MG63 (cell line): ENCODE measurements around the gene SMIM31. TPM values are rescaled to one million over a fixed set of nuclear protein-coding genes. Genes with fewer than 3 reads are reported as not detected.

Experiments
- DNase-seq: peaks from one replicate; pipeline ENCODE4 v3.0.0-alpha.2; 2020
- H3K27me3 ChIP-seq: fragments of 250-450 bp; sonication (Bioruptor Pico); 2 replicates; pipeline ENCODE4 v1.5.1; 2020; ENCODE audit warnings: mild to moderate bottlenecking, moderate library complexity
- H3K36me3 ChIP-seq: fragments of 250-450 bp; sonication (Bioruptor Pico); 2 replicates; pipeline ENCODE4 v1.5.1; 2020; ENCODE audit warnings: mild to moderate bottlenecking, moderate library complexity
- H3K4me3 ChIP-seq: fragments of 250-450 bp; sonication (Bioruptor Pico); 2 replicates; pipeline ENCODE4 v1.5.1; 2020; ENCODE audit warnings: mild to moderate bottlenecking, moderate library complexity
- H3K9me3 ChIP-seq: fragments of 250-450 bp; sonication (Bioruptor Pico); 2 replicates; pipeline ENCODE4 v1.5.1; 2020; ENCODE audit warnings: mild to moderate bottlenecking, moderate library complexity
- total RNA-seq: library from RNA; depleted of rRNA; stranded (reverse); fragments of >200 nt; shearing (Covaris generic); gene quantifications from 2 replicates; pipeline ENCODE4 v1.2.3, GENCODE V29; 2014; ENCODE audit warnings: low replicate concordance; rRNA removed

SMIM31 gene
- total RNA-seq, 1 experiment from 2014 or later: not detected

- Histone ChIP-seq H3K9me3 (no peaks in the 10 kb centered on the region), H3K4me3 (no peak overlapping the region), H3K27me3 (no peaks in the 10 kb centered on the region), H3K36me3 (no peaks in the 10 kb centered on the region)
- DNase-seq: no peak
These were observed 92.6 kb downstream of the SMIM31 start for GRCh38 chr4:164846566-164846965.

GRCh38 chr4:164847016-164847415 lies 93.1 kb downstream of the SMIM31 start:
- no peaks in the 10 kb centered on the region for H3K36me3 ChIP-seq
- no peaks in the 10 kb centered on the region for H3K9me3 ChIP-seq
- H3K27me3 ChIP-seq: no peaks in the 10 kb centered on the region
- no peak overlapping the region for H3K4me3 ChIP-seq
- DNase-seq: no peak

GRCh38 chr4:164847967-164848649 lies 94.2 kb downstream of the SMIM31 start:
- no peak for DNase-seq
- Histone ChIP-seq H3K4me3 (no peak overlapping the region), H3K27me3 (no peaks in the 10 kb centered on the region), H3K36me3 (no peaks in the 10 kb centered on the region), H3K9me3 (no peaks in the 10 kb centered on the region)

Other genes starting within 250 kb of the SMIM31 start
- gene APELA, start 123.0 kb downstream of the SMIM31 start, total RNA-seq: not detected in 2 replicates
- gene TRIM61, start 223.5 kb downstream of the SMIM31 start, total RNA-seq: 0.72 and 1.7 TPM in 2 replicates